Measurements from ENCODE around the gene CETN1. TPM values are rescaled to one million over a fixed set of nuclear protein-coding genes. Genes with fewer than 3 reads are reported as not detected.

CETN1 gene
- total and polyA plus RNA-seq, 3 experiments from 2014 or later: not detected

DNA sequence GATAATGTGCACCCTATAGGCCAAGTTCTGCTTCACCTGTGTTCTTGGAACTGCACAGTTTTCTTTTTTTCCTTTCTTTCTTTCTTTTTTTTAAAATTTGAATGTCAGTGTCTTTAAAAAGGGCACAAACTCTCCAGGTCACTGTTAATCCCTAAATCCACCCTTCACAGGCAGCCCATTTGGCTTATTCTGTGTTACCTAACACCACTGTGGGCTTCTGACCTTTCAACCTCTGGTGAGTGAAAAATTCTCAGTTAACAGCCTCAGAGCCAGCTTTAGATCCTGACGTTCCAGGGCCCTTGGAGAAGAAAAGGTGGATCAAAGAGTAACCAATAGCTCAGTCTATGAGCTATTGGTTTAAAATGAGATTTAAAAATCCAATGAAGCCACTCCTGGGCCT, 6.8 kb upstream of the CETN1 start:
- CTCF ChIA-PET: no interaction called here
- DNase-seq: no peak
- H3K4me3 ChIP-seq (ENCODE audit: low read length): no peak overlapping the region
- POLR2A ChIA-PET: no interaction called here
- H3K36me3 ChIP-seq (ENCODE audit: insufficient read depth, low read length): no peaks in the 10 kb centered on the region
- Mint-ChIP-seq H3K36me3 (no peaks in the 10 kb centered on the region), H3K4me3 (no peak overlapping the region), H3K4me1 (no peaks in the 10 kb centered on the region), H3K27ac (no peak overlapping the region), H3K9me3 (peaks cover 0 to under 1% (median 0%) of the 10 kb centered on the region in 5 donors), H3K27me3 (peaks cover 5 to 8% of the 10 kb centered on the region in 2 donors)
- no peak overlapping the region for H3K27ac ChIP-seq (ENCODE audit: low read depth, low read length)
- no peaks in the 10 kb centered on the region for H3K27me3 ChIP-seq (ENCODE audit: insufficient read depth, low read length, poor library complexity, severe bottlenecking)
- no peaks in the 10 kb centered on the region for H3K4me1 ChIP-seq (ENCODE audit: insufficient read depth, low read length)
- no peaks in the 10 kb centered on the region for H3K9me3 ChIP-seq (ENCODE audit: low read length)

DNA sequence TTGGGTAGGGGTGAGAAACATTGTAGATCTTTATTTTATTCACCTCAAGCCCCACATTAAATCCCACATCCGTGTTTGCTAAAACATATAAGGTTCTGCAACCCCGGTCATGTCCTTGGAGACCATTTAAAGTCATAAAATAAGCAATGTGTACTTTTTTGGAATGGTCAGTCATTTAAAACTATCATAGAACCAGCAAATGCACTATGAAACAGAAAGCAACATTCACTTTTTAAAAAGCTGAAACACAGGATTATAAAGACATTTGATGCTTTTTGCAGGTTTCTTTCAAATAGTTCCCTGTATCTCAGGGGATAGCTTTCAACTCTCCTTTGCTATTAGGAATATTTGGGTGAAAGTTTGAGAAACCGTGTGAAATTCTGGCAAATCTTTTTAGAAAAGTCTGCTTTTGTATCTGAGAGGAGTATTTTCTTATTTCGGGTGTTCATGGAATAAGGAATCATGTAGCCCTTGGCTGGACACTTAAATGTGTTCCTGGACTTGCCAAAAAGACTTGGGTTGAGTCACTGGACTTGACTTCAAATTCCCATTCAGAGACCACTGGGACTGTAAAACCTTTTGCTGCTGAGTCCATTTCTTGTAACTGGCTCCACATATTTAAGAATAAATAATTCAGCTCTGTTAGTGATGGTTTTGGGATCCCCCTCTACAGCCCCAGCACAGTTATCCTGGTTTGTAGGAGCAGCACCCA, 5.9 kb upstream of the CETN1 start:
- ChIA-PET CTCF (no interaction called here), POLR2A (no interaction called here)
- Histone ChIP-seq H3K4me3 (ENCODE audit: low read length) (no peak overlapping the region), H3K27ac (ENCODE audit: low read depth, low read length) (no peak overlapping the region), H3K27me3 (ENCODE audit: insufficient read depth, low read length, poor library complexity, severe bottlenecking) (no peaks in the 10 kb centered on the region), H3K4me1 (ENCODE audit: insufficient read depth, low read length) (no peaks in the 10 kb centered on the region), H3K9me3 (ENCODE audit: low read length) (no peaks in the 10 kb centered on the region), H3K36me3 (ENCODE audit: insufficient read depth, low read length) (no peaks in the 10 kb centered on the region)
- Mint-ChIP-seq H3K9me3 (peaks cover 0 to 1% (median 0%) of the 10 kb centered on the region in 5 donors), H3K4me1 (no peaks in the 10 kb centered on the region), H3K36me3 (no peaks in the 10 kb centered on the region), H3K27ac (no peak overlapping the region), H3K27me3 (peaks cover 4 to 5% of the 10 kb centered on the region in 2 donors), H3K4me3 (no peak overlapping the region)
- DNase-seq: no peak

DNA sequence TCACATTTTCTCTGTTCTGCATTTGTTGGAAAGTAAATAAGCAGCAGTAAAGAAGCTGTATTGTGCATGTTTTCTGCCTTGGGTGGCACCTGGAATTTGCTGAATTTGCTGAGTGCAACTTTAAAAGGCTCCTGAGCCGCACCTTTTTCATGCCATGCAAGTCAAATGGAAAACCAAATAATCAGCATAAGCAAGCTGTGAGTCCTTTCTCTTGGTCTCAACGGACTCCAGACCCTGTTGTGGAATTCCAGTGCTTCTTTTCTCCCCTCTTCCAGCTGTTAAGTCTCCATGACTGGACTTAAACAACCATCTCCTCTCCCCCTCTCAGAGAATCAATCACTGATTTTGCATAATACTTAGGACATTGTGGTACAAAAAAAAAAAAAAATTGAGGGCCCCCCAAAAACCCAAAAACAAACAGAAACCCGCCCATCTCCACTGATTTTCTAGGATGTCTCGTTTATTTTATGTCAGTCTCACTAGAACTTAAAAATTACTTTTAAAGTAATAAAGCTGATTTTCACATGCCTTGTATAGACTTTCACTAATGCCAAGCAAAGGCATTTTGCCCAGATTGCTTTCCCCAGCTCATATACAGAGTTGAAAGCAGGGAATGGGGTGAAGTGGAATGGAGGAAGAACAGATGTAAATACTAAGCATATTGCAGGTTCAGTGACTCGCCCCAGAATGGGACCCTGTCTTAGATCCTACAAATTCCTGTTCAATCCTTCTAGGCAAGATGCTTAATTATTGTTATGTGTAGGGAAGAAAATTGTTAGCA, 5.1 kb upstream of the CETN1 start:
- Histone ChIP-seq H3K36me3 (ENCODE audit: insufficient read depth, low read length) (no peaks in the 10 kb centered on the region), H3K27ac (ENCODE audit: low read depth, low read length) (no peak overlapping the region), H3K4me3 (ENCODE audit: low read length) (no peak overlapping the region), H3K4me1 (ENCODE audit: insufficient read depth, low read length) (no peaks in the 10 kb centered on the region), H3K9me3 (ENCODE audit: low read length) (no peaks in the 10 kb centered on the region), H3K27me3 (ENCODE audit: insufficient read depth, low read length, poor library complexity, severe bottlenecking) (no peaks in the 10 kb centered on the region)
- Mint-ChIP-seq H3K4me1 (no peaks in the 10 kb centered on the region), H3K4me3 (no peak overlapping the region), H3K9me3 (peaks cover 0 to 1% (median 0%) of the 10 kb centered on the region in 5 donors), H3K27me3 (peaks cover 4 to 5% of the 10 kb centered on the region in 2 donors), H3K36me3 (no peaks in the 10 kb centered on the region), H3K27ac (peak overlapping the region in 1 of 8 donors; percentile 55)
- DNase-seq: no peak
- POLR2A ChIA-PET: no interaction called here
- CTCF ChIA-PET: no interaction called here

DNA sequence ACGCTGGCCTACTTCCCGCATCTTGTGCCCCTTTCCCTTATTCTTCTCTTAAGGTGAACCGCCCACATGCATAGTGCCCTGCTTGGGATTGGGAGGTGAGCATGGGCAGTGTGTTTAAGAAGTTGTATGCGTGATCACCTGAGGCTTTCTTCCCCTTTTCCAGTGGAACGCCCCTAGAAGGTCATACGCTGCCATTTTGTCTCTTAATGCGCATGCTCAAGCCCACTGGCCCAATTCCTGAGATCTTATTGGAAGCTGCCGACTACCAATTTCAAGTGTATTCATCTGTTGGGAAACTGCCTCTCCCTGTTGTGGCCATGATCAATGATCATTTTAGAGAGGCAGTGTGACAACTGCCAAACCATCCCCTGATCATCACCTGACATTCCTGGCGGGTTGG, 3.3 kb upstream of the CETN1 start:
- Mint-ChIP-seq H3K4me1 (no peaks in the 10 kb centered on the region), H3K27ac (no peak overlapping the region), H3K27me3 (peaks cover 4 to 16% of the 10 kb centered on the region in 2 donors), H3K9me3 (peaks cover 0 to 1% (median 0%) of the 10 kb centered on the region in 5 donors), H3K4me3 (no peak overlapping the region), H3K36me3 (no peaks in the 10 kb centered on the region)
- Histone ChIP-seq H3K27ac (ENCODE audit: low read depth, low read length) (no peak overlapping the region), H3K4me3 (ENCODE audit: low read length) (no peak overlapping the region), H3K9me3 (ENCODE audit: low read length) (no peaks in the 10 kb centered on the region), H3K4me1 (ENCODE audit: insufficient read depth, low read length) (no peaks in the 10 kb centered on the region), H3K27me3 (ENCODE audit: insufficient read depth, low read length, poor library complexity, severe bottlenecking) (no peaks in the 10 kb centered on the region), H3K36me3 (ENCODE audit: insufficient read depth, low read length) (no peaks in the 10 kb centered on the region)
- CTCF ChIA-PET: no interaction called here
- DNase-seq: no peak
- POLR2A ChIA-PET: no interaction called here

DNA sequence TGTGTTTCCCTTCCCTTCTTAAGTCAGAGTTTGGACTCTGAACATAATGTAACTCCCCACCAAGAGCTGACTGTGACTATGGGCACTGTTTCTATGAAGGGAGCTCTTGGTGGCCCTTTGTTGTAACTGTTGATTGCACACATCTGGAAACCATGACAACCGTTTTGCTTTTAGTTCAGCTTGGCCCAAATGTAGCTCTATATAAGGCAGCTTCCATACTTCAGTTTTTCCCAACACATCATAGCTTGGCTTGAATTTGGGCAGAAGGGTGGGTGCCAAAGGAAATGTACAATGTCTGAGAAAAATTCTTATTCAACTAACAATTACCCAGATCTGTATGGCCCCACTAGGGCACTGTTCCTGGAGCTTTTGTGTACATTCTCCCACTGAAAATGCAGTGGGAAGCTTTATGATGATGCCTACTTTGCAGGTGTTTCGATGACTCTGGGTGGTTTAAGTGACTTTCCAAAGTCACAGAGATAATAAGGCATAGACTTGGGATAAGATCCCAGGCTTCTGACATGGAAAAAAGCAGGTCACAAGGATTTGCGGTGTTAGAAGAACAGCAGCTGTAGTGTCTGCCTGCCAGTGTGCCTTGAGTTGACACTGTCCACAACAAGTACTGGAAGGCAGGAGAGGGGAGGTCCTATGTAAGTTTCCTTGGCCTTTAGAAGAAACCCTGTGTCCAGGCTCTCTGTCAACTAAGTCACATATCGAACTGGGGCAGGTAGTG, 2.4 kb upstream of the CETN1 start:
- no peak overlapping the region for H3K27ac Mint-ChIP-seq
- ChIA-PET POLR2A (no interaction called here), CTCF (no interaction called here)
- no peak overlapping the region for H3K27ac ChIP-seq (ENCODE audit: low read depth, low read length)
- no peaks in the 10 kb centered on the region for H3K27me3 ChIP-seq (ENCODE audit: insufficient read depth, low read length, poor library complexity, severe bottlenecking)
- DNase-seq: no peak
- H3K9me3 Mint-ChIP-seq: peaks cover 0 to 1% (median 0%) of the 10 kb centered on the region in 5 donors
- no peak overlapping the region for H3K4me3 Mint-ChIP-seq
- H3K27me3 Mint-ChIP-seq: peaks cover 4 to 22% of the 10 kb centered on the region in 2 donors
- H3K4me1 ChIP-seq (ENCODE audit: insufficient read depth, low read length): no peaks in the 10 kb centered on the region
- no peaks in the 10 kb centered on the region for H3K36me3 Mint-ChIP-seq
- no peaks in the 10 kb centered on the region for H3K9me3 ChIP-seq (ENCODE audit: low read length)
- H3K4me3 ChIP-seq (ENCODE audit: low read length): no peak overlapping the region
- H3K36me3 ChIP-seq (ENCODE audit: insufficient read depth, low read length): no peaks in the 10 kb centered on the region
- no peaks in the 10 kb centered on the region for H3K4me1 Mint-ChIP-seq

DNA sequence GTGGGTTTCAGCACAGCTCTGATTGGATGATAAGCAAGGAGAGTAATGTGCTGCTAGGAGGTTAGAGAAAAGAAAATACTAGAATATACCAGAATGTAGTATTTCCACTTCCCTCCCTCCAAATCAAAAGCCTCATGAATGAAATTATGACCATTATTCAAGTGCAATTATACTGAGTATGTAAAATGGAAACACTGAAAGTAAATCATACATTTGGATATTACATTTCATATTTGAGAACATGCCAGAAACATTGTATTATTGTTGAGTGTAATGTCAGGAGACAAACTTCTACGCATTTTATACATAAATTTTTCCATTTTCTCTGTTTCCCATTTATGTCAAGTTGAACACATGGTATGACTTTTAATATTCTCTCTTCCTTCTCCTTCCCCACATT, 942 bp upstream of the CETN1 start:
- Mint-ChIP-seq H3K9me3 (peaks cover 0 to 1% (median 0%) of the 10 kb centered on the region in 5 donors), H3K4me3 (no peak overlapping the region), H3K27ac (no peak overlapping the region), H3K4me1 (no peaks in the 10 kb centered on the region), H3K27me3 (peaks cover 0 to 24% of the 10 kb centered on the region in 2 donors), H3K36me3 (no peaks in the 10 kb centered on the region)
- ChIA-PET CTCF (no interaction called here), POLR2A (no interaction called here)
- Histone ChIP-seq H3K27me3 (ENCODE audit: insufficient read depth, low read length, poor library complexity, severe bottlenecking) (no peaks in the 10 kb centered on the region), H3K27ac (ENCODE audit: low read depth, low read length) (no peak overlapping the region), H3K4me1 (ENCODE audit: insufficient read depth, low read length) (no peaks in the 10 kb centered on the region), H3K36me3 (ENCODE audit: insufficient read depth, low read length) (no peaks in the 10 kb centered on the region), H3K4me3 (ENCODE audit: low read length) (no peak overlapping the region), H3K9me3 (ENCODE audit: low read length) (no peaks in the 10 kb centered on the region)
- no peak for DNase-seq

DNA sequence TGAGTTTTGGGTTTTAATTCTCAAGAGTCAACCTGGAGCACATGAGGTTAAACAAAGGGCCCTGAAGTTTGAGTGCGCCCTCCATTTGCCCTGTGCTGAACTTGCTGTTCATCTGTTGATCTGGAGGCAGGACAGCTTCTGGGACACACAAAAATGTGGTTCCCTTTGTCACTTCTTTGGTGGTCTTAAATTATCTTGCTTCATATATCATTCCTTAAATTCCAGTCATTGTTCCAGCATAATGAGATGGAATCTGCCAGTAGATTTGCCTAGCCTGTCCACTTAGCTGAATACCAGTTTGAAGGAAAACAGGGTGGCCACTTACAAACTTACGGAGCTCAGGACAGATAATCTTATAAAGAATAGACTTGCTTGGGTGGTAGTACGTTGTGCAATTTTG, 916 bp downstream of the CETN1 start:
- Histone ChIP-seq H3K36me3 (ENCODE audit: insufficient read depth, low read length) (no peaks in the 10 kb centered on the region), H3K4me1 (ENCODE audit: insufficient read depth, low read length) (no peaks in the 10 kb centered on the region), H3K27me3 (ENCODE audit: insufficient read depth, low read length, poor library complexity, severe bottlenecking) (no peaks in the 10 kb centered on the region), H3K27ac (ENCODE audit: low read depth, low read length) (no peak overlapping the region), H3K9me3 (ENCODE audit: low read length) (no peaks in the 10 kb centered on the region), H3K4me3 (ENCODE audit: low read length) (no peak overlapping the region)
- Mint-ChIP-seq H3K36me3 (no peaks in the 10 kb centered on the region), H3K4me1 (no peaks in the 10 kb centered on the region), H3K27ac (no peak overlapping the region), H3K27me3 (peaks cover 0 to 24% of the 10 kb centered on the region in 2 donors), H3K4me3 (no peak overlapping the region), H3K9me3 (peaks cover 0 to 1% (median 0%) of the 10 kb centered on the region in 5 donors)
- ChIA-PET POLR2A (no interaction called here), CTCF (interaction anchor here (1.3 kb wide), 1 partner anchor 18 kb away, joined by 4 read pairs; no protein-coding TSS in a partner anchor)
- DNase-seq: no peak

DNA sequence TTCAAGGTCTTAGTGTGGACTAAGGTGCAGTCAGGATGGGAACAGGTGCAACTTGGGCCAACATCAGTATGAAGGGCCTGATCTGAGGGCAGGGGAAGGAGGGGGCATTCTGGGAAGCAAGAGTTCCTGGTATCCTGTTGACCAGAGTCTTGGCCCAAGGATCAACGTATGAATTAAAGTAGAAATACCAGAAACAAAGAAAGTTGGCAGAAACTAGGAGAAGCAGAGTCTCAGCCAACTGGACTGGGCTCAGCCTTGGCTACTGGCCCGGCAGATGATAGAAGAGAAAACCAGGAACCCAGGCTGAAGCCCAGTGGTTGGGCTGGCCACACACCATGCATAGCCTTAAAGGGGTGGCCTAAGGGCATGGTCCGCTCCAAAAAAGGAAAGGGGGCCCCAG, 2.3 kb downstream of the CETN1 start:
- POLR2A ChIA-PET: no interaction called here

More for the DNA sequence above, 2.3 kb downstream of the CETN1 start:
- H3K9me3 ChIP-seq (ENCODE audit: low read length): no peaks in the 10 kb centered on the region
- no peak for DNase-seq
- H3K36me3 ChIP-seq (ENCODE audit: insufficient read depth, low read length): no peaks in the 10 kb centered on the region
- no peak overlapping the region for H3K27ac ChIP-seq (ENCODE audit: low read depth, low read length)
- CTCF ChIA-PET: no interaction called here
- H3K36me3 Mint-ChIP-seq: no peaks in the 10 kb centered on the region
- H3K4me1 ChIP-seq (ENCODE audit: insufficient read depth, low read length): no peaks in the 10 kb centered on the region
- no peaks in the 10 kb centered on the region for H3K4me1 Mint-ChIP-seq
- no peak overlapping the region for H3K4me3 ChIP-seq (ENCODE audit: low read length)
- peak overlapping the region in 1 of 8 donors; percentile 25 for H3K27ac Mint-ChIP-seq
- H3K4me3 Mint-ChIP-seq: no peak overlapping the region
- peaks cover 2 to 18% of the 10 kb centered on the region in 2 donors for H3K27me3 Mint-ChIP-seq
- H3K27me3 ChIP-seq (ENCODE audit: insufficient read depth, low read length, poor library complexity, severe bottlenecking): no peaks in the 10 kb centered on the region
- H3K9me3 Mint-ChIP-seq: peaks cover 0 to 1% (median 0%) of the 10 kb centered on the region in 5 donors
